DND-41 (cell line): ENCODE measurements around the gene MNT.

Source experiments
- ATAC-seq: fragments of 200-7000 bp; cut with Tn5 transposase; 3 replicates; pipeline ENCODE4 v1.9.1; 2021; ENCODE audit warnings: low read depth; ENCODE audit not compliant: insufficient read depth
- DNase-seq: peaks from one replicate; pipeline ENCODE4 v3.0.0-alpha.2; 2020
- H2AFZ ChIP-seq: 2 replicates; pipeline ENCODE4 v1.6.0; 2012; ENCODE audit warnings: low read depth, low read length
- H3K27ac ChIP-seq: 2 replicates; pipeline ENCODE4 v1.5.1; 2012; ENCODE audit warnings: low read length, inconsistent platforms
- H3K27me3 ChIP-seq: fragments of 200-600 bp; sonication (generic); 2 replicates; pipeline ENCODE4 v1.6.0; 2012; ENCODE audit warnings: low read length, mild to moderate bottlenecking, inconsistent platforms; ENCODE audit not compliant: insufficient read depth, poor library complexity
- H3K36me3 ChIP-seq: 2 replicates; pipeline ENCODE4 v1.5.1; 2012; ENCODE audit warnings: low read length, inconsistent platforms; ENCODE audit not compliant: insufficient read depth
- H3K4me1 ChIP-seq: 2 replicates; pipeline ENCODE4 v1.5.1; 2012; ENCODE audit warnings: mild to moderate bottlenecking, low read length; ENCODE audit not compliant: insufficient read depth
- H3K4me2 ChIP-seq: 2 replicates; pipeline ENCODE4 v1.6.0; 2012; ENCODE audit warnings: mild to moderate bottlenecking, moderate library complexity, low read length, inconsistent platforms; ENCODE audit not compliant: insufficient read depth
- H3K4me3 ChIP-seq, 2 experiments: fragments of 200-600 bp in 1 of 2; shearing (Covaris generic) in 1 of 2; 2 replicates each; pipeline ENCODE4 v1.5.1; 2012 to 2016; ENCODE audit warnings: inconsistent platforms in 2 of 2, low read length in 2 of 2, mild to moderate bottlenecking in 2 of 2, low read depth in 1 of 2, moderate library complexity in 1 of 2
- H3K79me2 ChIP-seq: 2 replicates; pipeline ENCODE4 v1.6.0; 2012; ENCODE audit warnings: low read length, inconsistent platforms; ENCODE audit not compliant: insufficient read depth
- H3K9ac ChIP-seq: 2 replicates; pipeline ENCODE4 v1.6.0; 2012; ENCODE audit warnings: low read depth, mild to moderate bottlenecking, inconsistent platforms, low read length, moderate library complexity
- H3K9me3 ChIP-seq: 2 replicates; pipeline ENCODE4 v1.5.1; 2012; ENCODE audit warnings: low read length, moderate library complexity, mild to moderate bottlenecking, inconsistent platforms; ENCODE audit not compliant: insufficient read depth, severe bottlenecking
- H4K20me1 ChIP-seq: 2 replicates; pipeline ENCODE4 v1.6.0; 2012; ENCODE audit warnings: low read length; ENCODE audit not compliant: insufficient read depth
- EZH2 ChIP-seq: IDR thresholded peaks from 3 replicates; pipeline ENCODE4 v1.6.1; 2012; ENCODE audit warnings: borderline replicate concordance, low read depth, mild to moderate bottlenecking, moderate library complexity, low read length, inconsistent platforms; ENCODE audit not compliant: severe bottlenecking
- TF ChIP-seq, protein P1 (sequence below): IDR thresholded peaks from 2 replicates; pipeline ENCODE4 v1.5.1; 2012; ENCODE audit warnings: borderline replicate concordance, low read length, moderate library complexity, mild to moderate bottlenecking; ENCODE audit not compliant: poor library complexity, severe bottlenecking; ENCODE audit errors: extremely low read depth

Gene MNT

DNA sequence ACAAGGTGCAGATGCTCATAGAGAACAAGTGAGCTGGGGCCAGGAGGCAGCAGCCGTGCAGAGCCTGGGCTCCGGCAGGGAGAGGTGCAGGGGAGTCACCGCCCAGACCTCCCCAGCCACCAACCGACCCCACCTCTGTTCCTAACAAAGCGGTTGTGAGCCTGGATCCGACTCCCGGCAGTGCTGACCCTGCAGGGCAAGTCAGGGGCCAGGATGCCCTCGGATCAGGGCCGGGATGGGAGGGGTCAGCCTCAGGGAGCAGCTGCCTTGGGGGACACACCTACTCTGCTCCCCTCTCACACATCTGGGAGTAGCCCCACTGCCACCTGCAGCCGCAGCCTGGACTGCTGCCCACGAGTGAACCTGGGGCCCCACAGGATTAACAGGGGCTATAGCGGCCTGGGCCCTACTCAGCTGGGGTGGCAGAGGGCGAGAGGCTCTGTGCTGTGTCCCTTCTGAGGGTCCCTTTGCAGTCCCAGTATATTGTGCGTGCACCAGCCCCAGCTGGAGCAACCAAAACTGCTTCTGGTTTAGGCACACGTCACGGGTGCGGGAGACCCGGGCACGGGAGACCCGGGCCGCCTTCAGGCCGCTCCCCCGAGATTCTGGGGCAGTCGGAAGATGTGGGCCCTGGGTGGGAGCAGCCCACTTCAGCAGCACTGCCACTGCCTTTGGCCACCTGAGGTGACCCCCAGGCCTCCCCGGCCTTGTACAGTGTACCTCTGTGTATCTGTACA lies 21.2 kb downstream of the MNT start:
- H2AFZ ChIP-seq: no peak overlapping the region
- no peak for ATAC-seq
- no peak overlapping the region for H3K4me3 ChIP-seq
- TF ChIP-seq EZH2: no peak
- TF ChIP-seq, protein P1, sequence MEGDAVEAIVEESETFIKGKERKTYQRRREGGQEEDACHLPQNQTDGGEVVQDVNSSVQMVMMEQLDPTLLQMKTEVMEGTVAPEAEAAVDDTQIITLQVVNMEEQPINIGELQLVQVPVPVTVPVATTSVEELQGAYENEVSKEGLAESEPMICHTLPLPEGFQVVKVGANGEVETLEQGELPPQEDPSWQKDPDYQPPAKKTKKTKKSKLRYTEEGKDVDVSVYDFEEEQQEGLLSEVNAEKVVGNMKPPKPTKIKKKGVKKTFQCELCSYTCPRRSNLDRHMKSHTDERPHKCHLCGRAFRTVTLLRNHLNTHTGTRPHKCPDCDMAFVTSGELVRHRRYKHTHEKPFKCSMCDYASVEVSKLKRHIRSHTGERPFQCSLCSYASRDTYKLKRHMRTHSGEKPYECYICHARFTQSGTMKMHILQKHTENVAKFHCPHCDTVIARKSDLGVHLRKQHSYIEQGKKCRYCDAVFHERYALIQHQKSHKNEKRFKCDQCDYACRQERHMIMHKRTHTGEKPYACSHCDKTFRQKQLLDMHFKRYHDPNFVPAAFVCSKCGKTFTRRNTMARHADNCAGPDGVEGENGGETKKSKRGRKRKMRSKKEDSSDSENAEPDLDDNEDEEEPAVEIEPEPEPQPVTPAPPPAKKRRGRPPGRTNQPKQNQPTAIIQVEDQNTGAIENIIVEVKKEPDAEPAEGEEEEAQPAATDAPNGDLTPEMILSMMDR: no peak
- DNase-seq: no peak
- H3K27me3 ChIP-seq: no peaks in the 10 kb centered on the region
- H3K27ac ChIP-seq: no peak overlapping the region
- no peaks in the 10 kb centered on the region for H3K9me3 ChIP-seq
- H3K79me2 ChIP-seq: no peaks in the 10 kb centered on the region
- H3K4me1 ChIP-seq: peaks cover 6% of the 10 kb centered on the region
- peaks cover 60% of the 10 kb centered on the region for H3K36me3 ChIP-seq
- H3K4me2 ChIP-seq: no peak overlapping the region
- peaks cover 7% of the 10 kb centered on the region; the same call in 1 of the 2 replicates for H4K20me1 ChIP-seq
- no peak overlapping the region for H3K9ac ChIP-seq

DNA sequence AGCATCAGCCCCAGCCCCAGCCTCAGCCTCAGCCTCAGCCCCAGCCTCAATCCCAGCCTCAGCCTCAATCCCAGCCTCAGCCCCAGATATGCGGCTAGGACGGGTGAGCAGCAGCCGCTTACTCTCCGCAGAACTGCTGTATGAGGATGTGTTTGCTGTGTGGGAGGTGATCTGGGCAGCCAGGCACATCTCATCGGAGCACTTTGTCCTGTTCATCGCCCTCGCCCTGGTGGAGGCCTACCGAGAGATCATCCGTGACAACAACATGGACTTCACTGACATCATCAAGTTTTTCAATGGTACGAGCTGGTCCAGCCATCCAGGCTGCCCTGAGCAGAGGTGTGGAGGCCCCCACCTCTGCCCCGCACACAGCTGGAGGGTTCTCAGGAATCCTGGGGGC lies 22.0 kb downstream of the MNT start:
- no peak for DNase-seq
- ATAC-seq: no peak
- Histone ChIP-seq H3K9ac (no peak overlapping the region), H3K4me1 (peaks cover 6% of the 10 kb centered on the region), H3K27me3 (no peaks in the 10 kb centered on the region), H3K4me2 (no peak overlapping the region), H3K4me3 (no peak overlapping the region), H2AFZ (no peak overlapping the region), H3K9me3 (no peaks in the 10 kb centered on the region), H4K20me1 (peaks cover 7% of the 10 kb centered on the region; the same call in 1 of the 2 replicates), H3K27ac (no peak overlapping the region), H3K36me3 (peaks cover 58% of the 10 kb centered on the region), H3K79me2 (no peaks in the 10 kb centered on the region)
- TF ChIP-seq EZH2: no peak
- TF ChIP-seq, protein P1: no peak

DNA sequence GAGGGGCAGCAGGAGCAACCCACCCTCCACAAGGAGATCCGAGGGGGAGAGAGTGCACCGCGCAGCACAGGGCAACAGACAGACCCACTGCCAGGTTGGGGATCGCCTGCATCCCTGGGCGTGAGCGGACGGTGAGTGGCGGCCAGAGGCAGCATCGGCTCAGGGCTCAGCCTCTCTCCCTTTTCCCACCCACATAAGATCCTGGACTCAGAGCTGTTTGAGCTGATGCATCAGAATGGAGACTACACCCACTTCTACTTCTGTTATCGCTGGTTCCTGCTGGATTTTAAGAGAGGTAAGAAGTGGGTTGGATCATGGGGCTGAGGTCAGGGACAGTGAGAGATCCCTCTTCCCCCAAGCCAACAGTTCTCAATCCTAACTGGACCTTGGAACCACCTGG lies 23.2 kb downstream of the MNT start:
- H2AFZ ChIP-seq: no peak overlapping the region
- no peaks in the 10 kb centered on the region for H3K79me2 ChIP-seq
- DNase-seq (no peak), ATAC-seq (no peak)
- H3K9me3 ChIP-seq: no peaks in the 10 kb centered on the region
- H3K4me2 ChIP-seq: no peak overlapping the region
- no peak overlapping the region for H3K27ac ChIP-seq
- no peaks in the 10 kb centered on the region for H3K27me3 ChIP-seq
- no peak overlapping the region for H3K9ac ChIP-seq
- H4K20me1 ChIP-seq: 0 out of 2 replicates have a peak, but pooled peaks cover 4% of the 10 kb centered on the region
- TF ChIP-seq EZH2: no peak
- TF ChIP-seq, protein P1: no peak
- peaks cover 67% of the 10 kb centered on the region for H3K36me3 ChIP-seq
- H3K4me3 ChIP-seq: no peak overlapping the region
- H3K4me1 ChIP-seq: no peaks in the 10 kb centered on the region
